Tibial nerve (tissue), 4 donors: Measurements from ENCODE around the gene ZNF556.

Experiments
- EP300 ChIP-seq, 2 donors: sonication (generic); formaldehyde crosslinking; IDR thresholded peaks; one replicate each; pipeline ENCODE4 v1.6.1; 2017; ENCODE audit warnings: antibody characterized with exemption in 2 of 2, mild to moderate bottlenecking in 1 of 2
- POLR2A ChIP-seq, 2 donors: fragments of 450-650 bp; IDR thresholded peaks; one replicate each; pipeline ENCODE4 v1.6.1; 2017; ENCODE audit warnings: antibody characterized with exemption in 2 of 2, mild to moderate bottlenecking in 2 of 2, moderate library complexity in 2 of 2
- TF ChIP-seq, protein P1 (sequence below), 5 experiments: fragments of 200-600 bp in 3 of 5; fragments of 450-650 bp in 2 of 5; sonication (generic) in 3 of 5; IDR thresholded peaks; one replicate each; pipeline ENCODE4 v1.5.1; 2016 to 2019; ENCODE audit warnings: antibody characterized with exemption in 5 of 5, mild to moderate bottlenecking in 3 of 5, moderate library complexity in 2 of 5

DNA sequence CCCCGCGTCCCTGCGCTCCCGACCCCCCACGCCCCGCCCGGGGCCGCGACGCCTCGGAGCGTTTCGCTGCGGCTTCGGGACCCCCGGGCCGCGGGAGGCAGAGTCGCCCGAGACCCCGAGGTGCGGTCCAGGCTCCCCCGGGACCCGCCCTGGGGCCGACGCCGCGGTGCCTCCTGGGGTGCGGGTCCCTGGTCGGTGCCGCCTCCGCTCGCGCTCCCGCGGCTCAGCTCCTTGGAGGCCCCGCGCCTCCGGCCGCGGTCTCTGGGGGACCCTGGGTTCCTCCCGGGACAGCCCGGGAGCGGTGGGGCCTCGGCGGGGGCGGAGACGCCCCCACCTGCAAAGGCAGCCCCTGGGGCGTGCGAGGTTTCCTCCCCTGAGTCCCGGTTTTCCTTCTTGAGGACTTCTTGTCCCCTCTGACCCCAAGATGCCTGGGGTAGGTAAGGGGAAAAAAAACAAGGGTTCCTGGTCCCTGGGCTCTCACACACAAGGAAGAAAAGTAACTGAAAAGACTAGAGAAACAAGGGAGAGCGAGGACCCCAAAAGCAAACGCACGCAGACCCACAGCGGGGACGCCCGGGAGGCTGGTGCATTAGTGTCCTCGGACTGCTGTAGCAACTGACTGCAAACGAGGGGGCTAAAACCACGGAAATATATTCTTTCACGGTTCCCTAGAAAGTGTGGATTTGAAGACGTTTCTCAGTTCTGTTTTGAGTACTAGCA, 25.1 kb upstream of the ZNF556 start:
- TF ChIP-seq, protein P1, sequence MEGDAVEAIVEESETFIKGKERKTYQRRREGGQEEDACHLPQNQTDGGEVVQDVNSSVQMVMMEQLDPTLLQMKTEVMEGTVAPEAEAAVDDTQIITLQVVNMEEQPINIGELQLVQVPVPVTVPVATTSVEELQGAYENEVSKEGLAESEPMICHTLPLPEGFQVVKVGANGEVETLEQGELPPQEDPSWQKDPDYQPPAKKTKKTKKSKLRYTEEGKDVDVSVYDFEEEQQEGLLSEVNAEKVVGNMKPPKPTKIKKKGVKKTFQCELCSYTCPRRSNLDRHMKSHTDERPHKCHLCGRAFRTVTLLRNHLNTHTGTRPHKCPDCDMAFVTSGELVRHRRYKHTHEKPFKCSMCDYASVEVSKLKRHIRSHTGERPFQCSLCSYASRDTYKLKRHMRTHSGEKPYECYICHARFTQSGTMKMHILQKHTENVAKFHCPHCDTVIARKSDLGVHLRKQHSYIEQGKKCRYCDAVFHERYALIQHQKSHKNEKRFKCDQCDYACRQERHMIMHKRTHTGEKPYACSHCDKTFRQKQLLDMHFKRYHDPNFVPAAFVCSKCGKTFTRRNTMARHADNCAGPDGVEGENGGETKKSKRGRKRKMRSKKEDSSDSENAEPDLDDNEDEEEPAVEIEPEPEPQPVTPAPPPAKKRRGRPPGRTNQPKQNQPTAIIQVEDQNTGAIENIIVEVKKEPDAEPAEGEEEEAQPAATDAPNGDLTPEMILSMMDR (IDR thresholded peaks at IDR 0.05): no peak
- no peak for TF ChIP-seq POLR2A (IDR thresholded peaks at IDR 0.05)
- no peak for TF ChIP-seq EP300 (IDR thresholded peaks at IDR 0.05)
